GM15510 (cell line): ENCODE data around the gene ADGRA3.

Experiments used
- POLR2A ChIP-seq: IDR thresholded peaks from 3 replicates; pipeline ENCODE4 v1.6.1; 2011; ENCODE audit warnings: borderline replicate concordance; ENCODE audit not compliant: insufficient read length; ENCODE audit errors: extremely low read depth

ADGRA3 gene

GRCh38 chr4:22522706-22523501, 7.0 kb upstream of the ADGRA3 start:
- no peak for TF ChIP-seq POLR2A

GRCh38 chr4:22522206-22522605, 6.3 kb upstream of the ADGRA3 start:
- TF ChIP-seq POLR2A = no peak

GRCh38 chr4:22521240-22521639, 5.4 kb upstream of the ADGRA3 start:
- no peak for TF ChIP-seq POLR2A

- no peak for TF ChIP-seq POLR2A
Observed at GRCh38 chr4:22515145-22515887, 550 bp downstream of the ADGRA3 start.

GRCh38 chr4:22514481-22514880, 1.4 kb downstream of the ADGRA3 start:
- TF ChIP-seq POLR2A = no peak

- TF ChIP-seq POLR2A = no peak
Observed at GRCh38 chr4:22514001-22514400, 1.9 kb downstream of the ADGRA3 start.

GRCh38 chr4:22512306-22512705, 3.6 kb downstream of the ADGRA3 start:
- TF ChIP-seq POLR2A = no peak

- no peak for TF ChIP-seq POLR2A
Observed at GRCh38 chr4:22510750-22511149, 5.1 kb downstream of the ADGRA3 start.

- no peak for TF ChIP-seq POLR2A
Observed at GRCh38 chr4:22508376-22508775, 7.5 kb downstream of the ADGRA3 start.

- TF ChIP-seq POLR2A = no peak
Observed at GRCh38 chr4:22504922-22505321, 10.9 kb downstream of the ADGRA3 start.

GRCh38 chr4:22504447-22504846, 11.4 kb downstream of the ADGRA3 start:
- no peak for TF ChIP-seq POLR2A

GRCh38 chr4:22502895-22503814, 12.7 kb downstream of the ADGRA3 start:
- TF ChIP-seq POLR2A = no peak

- no peak for TF ChIP-seq POLR2A
Observed at GRCh38 chr4:22501715-22502095, 14.2 kb downstream of the ADGRA3 start.

GRCh38 chr4:22500831-22501714, 14.8 kb downstream of the ADGRA3 start:
- no peak for TF ChIP-seq POLR2A
